Fibroblast of lung (primary cell): ENCODE results near the gene GSE1.

Source experiments
- CTCF ChIP-seq, 2 donors: IDR thresholded peaks in 1 of 2; conservative IDR thresholded peaks in 1 of 2; 1 replicate in 1 of 2; 2 replicates in 1 of 2; pipeline ENCODE4 v1.5.1; 2011 to 2012; ENCODE audit warnings: low read length in 2 of 2, control low read depth in 1 of 2, inconsistent platforms in 1 of 2, low read depth in 1 of 2, mild to moderate bottlenecking in 1 of 2
- EZH2 ChIP-seq: IDR thresholded peaks from 2 replicates; pipeline ENCODE4 v1.5.1; 2012; ENCODE audit warnings: low read length, control low read depth, mild to moderate bottlenecking; ENCODE audit errors: missing control alignments

GRCh38 chr16:85724936-85725335, 111.8 kb downstream of the GSE1 start:
- TF ChIP-seq CTCF (conservative IDR thresholded peaks at IDR 0.05 in 1 of 2, IDR thresholded peaks at IDR 0.05 in 1 of 2; ENCODE audit: low read depth in 1 of 2, low read length in 2 of 2) (no peak), EZH2 (no peak)
